CD4-positive, alpha-beta memory T cell (primary cell): ENCODE measurements around the gene PDZD4. TPM values are rescaled to one million over a fixed set of nuclear protein-coding genes. Genes with fewer than 3 reads are reported as not detected.

Experiments
- CTCF ChIA-PET: fragments of 350-600 bp; sonication (Branson Sonifier 250); formaldehyde crosslinking; loops from one replicate; lab custom pipeline; 2021; ENCODE audit warnings: inconsistent platforms; ENCODE audit not compliant: partially characterized antibody; lab: Charles Lee
- POLR2A ChIA-PET: fragments of 350-600 bp; sonication (Branson Sonifier 250); formaldehyde crosslinking; loops from one replicate; lab custom pipeline; 2021; ENCODE audit not compliant: partially characterized antibody; lab: Charles Lee
- DNase-seq, 5 donors: peaks; one replicate each; pipeline versions ENCODE4 v3.0.0 to v3.0.0-alpha.2; 2020 to 2022; ENCODE audit warnings: mixed read lengths in 1 of 5
- H3K27ac ChIP-seq: one replicate; pipeline ENCODE4 v1.7.0; 2013; ENCODE audit warnings: low read depth, low read length
- H3K27me3 ChIP-seq: 2 replicates; pipeline ENCODE4 v1.7.0; 2013; ENCODE audit warnings: mild to moderate bottlenecking, low read length, moderate library complexity; ENCODE audit not compliant: insufficient read depth
- H3K36me3 ChIP-seq: 2 replicates; pipeline ENCODE4 v1.7.0; 2013; ENCODE audit warnings: mild to moderate bottlenecking, low read length, moderate library complexity; ENCODE audit not compliant: insufficient read depth
- H3K4me1 ChIP-seq: 2 replicates; pipeline ENCODE4 v1.7.0; 2013; ENCODE audit warnings: mild to moderate bottlenecking, low read length, moderate library complexity; ENCODE audit not compliant: insufficient read depth
- H3K4me3 ChIP-seq, 2 donors: one replicate each; pipeline ENCODE4 v1.7.0; 2013; ENCODE audit warnings: low read length in 2 of 2, mild to moderate bottlenecking in 1 of 2
- H3K9me3 ChIP-seq, 2 donors: one replicate each; pipeline ENCODE4 v1.7.0; 2013; ENCODE audit warnings: low read length in 2 of 2, control low read depth in 1 of 2; ENCODE audit not compliant: control insufficient read depth in 1 of 2
- H3K27ac Mint-ChIP-seq, 7 donors: one replicate each; pipeline ENCODE4 v1.8.0; 2020 to 2021; ENCODE audit warnings: mixed read lengths in 7 of 7, mild to moderate bottlenecking in 6 of 7, inconsistent platforms in 3 of 7, moderate library complexity in 3 of 7
- H3K27me3 Mint-ChIP-seq, 2 donors: one replicate each; pipeline ENCODE4 v1.8.0; 2020 to 2021; ENCODE audit warnings: mixed read lengths in 2 of 2
- H3K36me3 Mint-ChIP-seq, 2 donors: one replicate each; pipeline ENCODE4 v1.8.0; 2020 to 2021; ENCODE audit warnings: mixed read lengths in 2 of 2, inconsistent platforms in 1 of 2, mild to moderate bottlenecking in 1 of 2
- H3K4me1 Mint-ChIP-seq, 4 donors: one replicate each; pipeline ENCODE4 v1.8.0; 2020 to 2021; ENCODE audit warnings: mixed read lengths in 4 of 4, mild to moderate bottlenecking in 1 of 4
- H3K4me3 Mint-ChIP-seq, 8 donors: one replicate each; pipeline ENCODE4 v1.8.0; 2020 to 2021; ENCODE audit warnings: mixed read lengths in 8 of 8, mild to moderate bottlenecking in 7 of 8, moderate library complexity in 6 of 8, inconsistent platforms in 3 of 8
- H3K9me3 Mint-ChIP-seq, 8 donors: one replicate each; pipeline ENCODE4 v1.8.0; 2020 to 2021; ENCODE audit warnings: mixed read lengths in 8 of 8, mild to moderate bottlenecking in 5 of 8, inconsistent platforms in 3 of 8, moderate library complexity in 1 of 8
- intact Hi-C: fragments of 100-400 bp; cut with micrococcal nuclease; formaldehyde crosslinking; loops from one replicate; pipeline ENCODE4 v1.15.1; 2023
- polyA plus RNA-seq, 2 donors: library from polyadenylated mRNA; unstranded; fragments of 300-500 nt; fragmentation: Illumina TruSeq; gene quantifications; one replicate each; pipeline ENCODE4 v1.2.3, GENCODE V29; 2021
- total RNA-seq, 2 experiments: library from RNA; stranded (reverse); gene quantifications; one replicate each; pipeline ENCODE4 v1.2.3, GENCODE V29; 2021

PDZD4 gene
- total and polyA plus RNA-seq, 4 experiments from 2014 or later: 0.47 to 5.0 (median 3.5) TPM

GRCh38 chrX:153778684-153779101 lies 51.7 kb downstream of the PDZD4 start:
- H3K36me3 Mint-ChIP-seq: no peaks in the 10 kb centered on the region
- Histone ChIP-seq H3K4me1 (no peaks in the 10 kb centered on the region), H3K9me3 (no peaks in the 10 kb centered on the region), H3K27ac (no peak overlapping the region), H3K36me3 (no peaks in the 10 kb centered on the region), H3K27me3 (no peaks in the 10 kb centered on the region), H3K4me3 (no peak overlapping the region)
- no peak overlapping the region for H3K27ac Mint-ChIP-seq
- H3K4me3 Mint-ChIP-seq: no peak overlapping the region
- ChIA-PET CTCF (no interaction called here), POLR2A (no interaction called here)
- peaks cover 3 to 6% of the 10 kb centered on the region in 2 donors for H3K27me3 Mint-ChIP-seq
- H3K9me3 Mint-ChIP-seq: no peaks in the 10 kb centered on the region
- intact Hi-C loops: no loop called here
- no peak for DNase-seq
- H3K4me1 Mint-ChIP-seq: peaks cover 0 to 7% (median 4%) of the 10 kb centered on the region in 4 donors

- H3K27me3 ChIP-seq: no peaks in the 10 kb centered on the region
- ChIA-PET POLR2A (no interaction called here), CTCF (interaction anchor here (1.0 kb wide), 1 partner anchor 38 kb away, joined by 3 read pairs; no protein-coding TSS in a partner anchor)
- Mint-ChIP-seq H3K27ac (no peak overlapping the region), H3K4me3 (no peak overlapping the region), H3K36me3 (no peaks in the 10 kb centered on the region), H3K9me3 (no peaks in the 10 kb centered on the region), H3K27me3 (peaks cover 3 to 6% of the 10 kb centered on the region in 2 donors), H3K4me1 (peaks cover 0 to 7% (median 4%) of the 10 kb centered on the region in 4 donors)
- H3K36me3 ChIP-seq: no peaks in the 10 kb centered on the region
- no peak overlapping the region for H3K27ac ChIP-seq
- no peak overlapping the region for H3K4me3 ChIP-seq
- no peak for DNase-seq
- no peaks in the 10 kb centered on the region for H3K9me3 ChIP-seq
- no peaks in the 10 kb centered on the region for H3K4me1 ChIP-seq
- intact Hi-C loops: no loop called here
These were observed 52.2 kb downstream of the PDZD4 start for GRCh38 chrX:153778181-153778580.

- Mint-ChIP-seq H3K36me3 (no peaks in the 10 kb centered on the region), H3K27me3 (peaks cover 3 to 6% of the 10 kb centered on the region in 2 donors)
These were observed 52.9 kb downstream of the PDZD4 start for GRCh38 chrX:153777261-153778090.

GRCh38 chrX:153776611-153777045 lies 53.7 kb downstream of the PDZD4 start:
- Mint-ChIP-seq H3K27me3 (peaks cover 3 to 6% of the 10 kb centered on the region in 2 donors), H3K27ac (no peak overlapping the region), H3K4me1 (peaks cover 0 to 7% (median 4%) of the 10 kb centered on the region in 4 donors), H3K9me3 (no peaks in the 10 kb centered on the region), H3K36me3 (no peaks in the 10 kb centered on the region), H3K4me3 (no peak overlapping the region)
- ChIA-PET CTCF (no interaction called here), POLR2A (no interaction called here)
- Histone ChIP-seq H3K27ac (no peak overlapping the region), H3K4me3 (no peak overlapping the region), H3K9me3 (no peaks in the 10 kb centered on the region), H3K36me3 (no peaks in the 10 kb centered on the region), H3K27me3 (no peaks in the 10 kb centered on the region), H3K4me1 (no peaks in the 10 kb centered on the region)
- intact Hi-C loops: no loop called here
- DNase-seq: no peak

More at GRCh38 chrX:153777261-153778090, 52.9 kb downstream of the PDZD4 start:
- Histone ChIP-seq H3K27ac (no peak overlapping the region), H3K36me3 (no peaks in the 10 kb centered on the region), H3K9me3 (no peaks in the 10 kb centered on the region), H3K27me3 (no peaks in the 10 kb centered on the region), H3K4me1 (no peaks in the 10 kb centered on the region), H3K4me3 (no peak overlapping the region)
- no peaks in the 10 kb centered on the region for H3K9me3 Mint-ChIP-seq
- H3K4me3 Mint-ChIP-seq: no peak overlapping the region
- peaks cover 0 to 7% (median 4%) of the 10 kb centered on the region in 4 donors for H3K4me1 Mint-ChIP-seq
- ChIA-PET POLR2A (no interaction called here), CTCF (interaction anchor here (1.0 kb wide), 1 partner anchor 39 kb away, joined by 3 read pairs; no protein-coding TSS in a partner anchor)
- intact Hi-C loops: no loop called here
- no peak overlapping the region for H3K27ac Mint-ChIP-seq
- DNase-seq: no peak

- Mint-ChIP-seq H3K4me1 (peaks cover 0 to 7% (median 4%) of the 10 kb centered on the region in 4 donors), H3K27ac (no peak overlapping the region), H3K36me3 (no peaks in the 10 kb centered on the region), H3K9me3 (no peaks in the 10 kb centered on the region), H3K27me3 (peaks cover 3 to 6% of the 10 kb centered on the region in 2 donors), H3K4me3 (no peak overlapping the region)
- H3K27me3 ChIP-seq: no peaks in the 10 kb centered on the region
- H3K9me3 ChIP-seq: no peaks in the 10 kb centered on the region
- intact Hi-C loops: no loop called here
- CTCF ChIA-PET: no interaction called here
- no peak for DNase-seq
- no peak overlapping the region for H3K27ac ChIP-seq
- H3K36me3 ChIP-seq: no peaks in the 10 kb centered on the region
- no peaks in the 10 kb centered on the region for H3K4me1 ChIP-seq
- POLR2A ChIA-PET: no interaction called here
- no peak overlapping the region for H3K4me3 ChIP-seq
These were observed 54.2 kb downstream of the PDZD4 start for GRCh38 chrX:153776120-153776599.

- Histone ChIP-seq H3K4me3 (no peak overlapping the region), H3K27me3 (no peaks in the 10 kb centered on the region), H3K27ac (no peak overlapping the region), H3K36me3 (no peaks in the 10 kb centered on the region), H3K9me3 (no peaks in the 10 kb centered on the region), H3K4me1 (no peaks in the 10 kb centered on the region)
- no peaks in the 10 kb centered on the region for H3K36me3 Mint-ChIP-seq
- DNase-seq: no peak
- no peak overlapping the region for H3K4me3 Mint-ChIP-seq
- no peaks in the 10 kb centered on the region for H3K9me3 Mint-ChIP-seq
- peaks cover 3 to 6% of the 10 kb centered on the region in 2 donors for H3K27me3 Mint-ChIP-seq
- intact Hi-C loops: no loop called here
- ChIA-PET POLR2A (no interaction called here), CTCF (no interaction called here)
- no peak overlapping the region for H3K27ac Mint-ChIP-seq
- peaks cover 0 to 7% (median 4%) of the 10 kb centered on the region in 4 donors for H3K4me1 Mint-ChIP-seq
These were observed 54.8 kb downstream of the PDZD4 start for GRCh38 chrX:153775293-153776119.
